SU-DHL-6 (cell line): Measurements from ENCODE around the gene CSF2.

ENCODE experiments used
- H2AFZ ChIP-seq: fragments of 200-600 bp; sonication (generic); 2 replicates; pipeline ENCODE4 v1.6.1; 2014; ENCODE audit warnings: low read depth, mild to moderate bottlenecking, moderate library complexity, mixed read lengths, antibody characterized with exemption, low read length; ENCODE audit not compliant: severe bottlenecking
- H3F3A ChIP-seq: fragments of 200-600 bp; shearing (Covaris generic); 2 replicates; pipeline ENCODE4 v1.6.0; 2016; ENCODE audit warnings: antibody characterized with exemption, mild to moderate bottlenecking; ENCODE audit not compliant: insufficient read depth
- H3K27ac ChIP-seq: fragments of 200-600 bp; sonication (generic); 2 replicates; pipeline ENCODE4 v1.5.1; 2016; ENCODE audit warnings: low read depth, mild to moderate bottlenecking, low read length, moderate library complexity, mixed read lengths
- H3K27me3 ChIP-seq: fragments of 200-600 bp; sonication (generic), shearing (Covaris generic); 2 replicates; pipeline ENCODE4 v1.6.0; 2014; ENCODE audit warnings: mild to moderate bottlenecking, low read length
- H3K36me3 ChIP-seq: fragments of 200-600 bp; sonication (generic); 2 replicates; pipeline ENCODE4 v1.6.1; 2014; ENCODE audit warnings: mild to moderate bottlenecking, low read length, mixed read lengths
- H3K4me2 ChIP-seq: fragments of 300-600, 200-600 bp; shearing (Covaris generic), sonication (generic); 2 replicates; pipeline ENCODE4 v1.6.0; 2014; ENCODE audit warnings: low read length, low read depth, mild to moderate bottlenecking; ENCODE audit not compliant: poor library complexity, severe bottlenecking
- H3K4me3 ChIP-seq: fragments of 200-600 bp; sonication (generic); 2 replicates; pipeline ENCODE4 v1.5.1; 2014; ENCODE audit warnings: antibody characterized with exemption, low read length, mild to moderate bottlenecking, mixed read lengths; ENCODE audit not compliant: insufficient read depth, poor library complexity, severe bottlenecking
- H3K79me2 ChIP-seq: fragments of 200-600 bp; sonication (generic); 2 replicates; pipeline ENCODE4 v1.6.1; 2014; ENCODE audit warnings: mild to moderate bottlenecking, low read length, moderate library complexity; ENCODE audit not compliant: insufficient read depth
- H3K9ac ChIP-seq: fragments of 200-600 bp; sonication (generic); 2 replicates; pipeline ENCODE4 v1.7.0; 2014; ENCODE audit warnings: mild to moderate bottlenecking, low read length
- H3K9me2 ChIP-seq: fragments of 200-600 bp; sonication (generic); replicated peaks from 2 replicates; pipeline ENCODE4 v1.6.1; 2014; ENCODE audit warnings: low read length; ENCODE audit not compliant: insufficient read depth
- H3K9me3 ChIP-seq: fragments of 200-600 bp; sonication (generic); 2 replicates; pipeline ENCODE4 v1.6.1; 2014; ENCODE audit warnings: low read length, mixed read lengths; ENCODE audit not compliant: insufficient read depth
- H4K20me1 ChIP-seq: fragments of 200-600 bp; sonication (generic); 2 replicates; pipeline ENCODE4 v1.6.1; 2014; ENCODE audit warnings: low read depth, mild to moderate bottlenecking, antibody characterized with exemption, low read length, moderate library complexity, mixed read lengths
- CTCF ChIP-seq: fragments of 200-600 bp; sonication (generic); IDR thresholded peaks from one replicate; pipeline ENCODE4 v1.5.1; 2017; ENCODE audit warnings: antibody characterized with exemption, mild to moderate bottlenecking, low read length, moderate library complexity; ENCODE audit not compliant: insufficient read depth, poor library complexity, severe bottlenecking
- EZH2phosphoT487 ChIP-seq: fragments of 200-600 bp; sonication (generic), shearing (Covaris generic); conservative IDR thresholded peaks from 2 replicates; pipeline ENCODE4 v1.6.1; 2018; ENCODE audit warnings: mild to moderate bottlenecking, antibody characterized with exemption, low read length, moderate library complexity, mixed read lengths

Gene CSF2

GRCh38 chr5:132073231-132074013, at the start of gene CSF2:
CSF2 (plus strand) TSS chr5:132073789; CDS start chr5:132073824, 35 bp downstream.
- H3K9ac ChIP-seq: no peak within 1 kb of the TSS
- no peaks in the 10 kb centered on the region for H3F3A ChIP-seq
- no peak within 1 kb of the TSS for H3K4me2 ChIP-seq
- H3K79me2 ChIP-seq: no peaks in the 10 kb centered on the region
- H3K27me3 ChIP-seq: no peaks in the 10 kb centered on the region
- H3K36me3 ChIP-seq: no peaks in the 10 kb centered on the region
- no peaks in the 10 kb centered on the region for H3K9me3 ChIP-seq
- no peaks in the 10 kb centered on the region for H3K9me2 ChIP-seq
- no peak within 1 kb of the TSS for H3K4me3 ChIP-seq
- H4K20me1 ChIP-seq: no peaks in the 10 kb centered on the region
- no peak within 1 kb of the TSS for H3K27ac ChIP-seq
- TF ChIP-seq CTCF (no peak), EZH2phosphoT487 (no peak)
- H2AFZ ChIP-seq: no peak within 1 kb of the TSS

GRCh38 chr5:132024117-132024435, 49.5 kb upstream of the CSF2 start:
- Histone ChIP-seq H3K4me3 (no peak overlapping the region), H3F3A (no peaks in the 10 kb centered on the region), H2AFZ (no peak overlapping the region), H3K79me2 (no peaks in the 10 kb centered on the region), H3K27ac (no peak overlapping the region), H3K36me3 (no peaks in the 10 kb centered on the region), H3K9me3 (no peaks in the 10 kb centered on the region), H3K9ac (no peak overlapping the region), H3K27me3 (no peaks in the 10 kb centered on the region), H3K4me2 (no peak overlapping the region), H3K9me2 (no peaks in the 10 kb centered on the region), H4K20me1 (no peaks in the 10 kb centered on the region)
- TF ChIP-seq EZH2phosphoT487 (no peak), CTCF (no peak)

GRCh38 chr5:132024789-132025402, 48.7 kb upstream of the CSF2 start:
- Histone ChIP-seq H2AFZ (no peak overlapping the region), H3K9me3 (no peaks in the 10 kb centered on the region), H3K27ac (no peak overlapping the region), H3K9me2 (no peaks in the 10 kb centered on the region), H3K9ac (no peak overlapping the region), H3F3A (no peaks in the 10 kb centered on the region), H3K79me2 (no peaks in the 10 kb centered on the region), H4K20me1 (no peaks in the 10 kb centered on the region), H3K27me3 (no peaks in the 10 kb centered on the region), H3K36me3 (no peaks in the 10 kb centered on the region), H3K4me2 (no peak overlapping the region), H3K4me3 (no peak overlapping the region)
- TF ChIP-seq CTCF (no peak), EZH2phosphoT487 (no peak)
